Adrenal gland (tissue), 5 donors: ENCODE data around the gene ZNF345.
A peak's percentile ranks its signal among the peaks of the same experiment; 100 is the strongest.

Source experiments
- POLR2A ChIP-seq, 2 donors: fragments of 450-650 bp; IDR thresholded peaks; one replicate each; pipeline ENCODE4 v1.6.1; 2017; ENCODE audit warnings: antibody characterized with exemption in 2 of 2, mild to moderate bottlenecking in 2 of 2, moderate library complexity in 1 of 2
- TF ChIP-seq, protein P1 (sequence below), 6 experiments: fragments of 450-650 bp in 4 of 6; fragments of 200-600 bp in 2 of 6; sonication (generic) in 1 of 6; IDR thresholded peaks; 1 replicate in 5 of 6; 2 replicates in 1 of 6; pipeline versions ENCODE4 v1.5.1 to v1.8.0; 2016 to 2021; ENCODE audit warnings: antibody characterized with exemption in 6 of 6, mild to moderate bottlenecking in 2 of 6, moderate library complexity in 1 of 6
- donor health status: DM: no; HTN: no; CAD: no.

DNA sequence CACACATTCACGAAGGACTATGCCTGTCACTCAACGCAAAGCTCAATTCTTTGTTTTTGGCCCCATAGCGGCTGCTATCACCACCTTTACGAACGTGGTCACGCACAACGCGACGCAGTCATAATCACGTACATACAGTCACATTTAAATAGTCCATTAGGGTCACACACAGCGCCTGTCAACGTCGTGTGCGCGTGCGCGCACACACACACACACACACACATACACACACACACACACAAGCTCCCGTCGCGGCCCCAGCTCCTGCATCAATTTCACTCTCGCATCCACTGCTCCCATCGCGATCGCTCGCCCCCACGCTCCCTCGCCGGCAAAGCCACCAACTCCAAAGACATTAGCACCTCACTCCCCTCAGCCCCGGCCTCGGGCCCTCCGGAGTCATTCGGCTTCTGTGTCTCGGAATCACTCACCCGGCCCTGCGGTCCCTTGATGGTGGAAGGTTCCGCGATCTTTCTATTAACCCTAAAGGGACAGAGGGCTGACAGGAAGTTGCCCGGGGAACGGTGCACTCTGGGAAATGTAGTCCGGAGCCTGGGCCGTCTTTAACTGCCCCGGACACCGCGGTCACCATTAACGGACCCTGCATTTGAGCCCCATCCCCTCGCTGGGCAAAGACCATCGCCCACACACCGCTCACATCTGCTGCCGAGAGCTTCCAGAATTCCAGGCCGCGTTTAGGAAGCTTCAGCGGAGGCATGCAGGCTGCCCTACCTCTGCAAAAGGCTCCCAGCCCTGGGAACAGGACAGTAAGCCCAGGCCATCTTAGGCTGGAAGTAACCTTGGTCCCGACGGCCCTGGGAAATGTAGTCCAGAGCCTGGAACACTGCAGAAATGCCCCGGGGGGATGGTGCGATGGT, 12.5 kb upstream of the ZNF345 start, which contains the start of gene ZNF790:
- TF ChIP-seq, protein P1, sequence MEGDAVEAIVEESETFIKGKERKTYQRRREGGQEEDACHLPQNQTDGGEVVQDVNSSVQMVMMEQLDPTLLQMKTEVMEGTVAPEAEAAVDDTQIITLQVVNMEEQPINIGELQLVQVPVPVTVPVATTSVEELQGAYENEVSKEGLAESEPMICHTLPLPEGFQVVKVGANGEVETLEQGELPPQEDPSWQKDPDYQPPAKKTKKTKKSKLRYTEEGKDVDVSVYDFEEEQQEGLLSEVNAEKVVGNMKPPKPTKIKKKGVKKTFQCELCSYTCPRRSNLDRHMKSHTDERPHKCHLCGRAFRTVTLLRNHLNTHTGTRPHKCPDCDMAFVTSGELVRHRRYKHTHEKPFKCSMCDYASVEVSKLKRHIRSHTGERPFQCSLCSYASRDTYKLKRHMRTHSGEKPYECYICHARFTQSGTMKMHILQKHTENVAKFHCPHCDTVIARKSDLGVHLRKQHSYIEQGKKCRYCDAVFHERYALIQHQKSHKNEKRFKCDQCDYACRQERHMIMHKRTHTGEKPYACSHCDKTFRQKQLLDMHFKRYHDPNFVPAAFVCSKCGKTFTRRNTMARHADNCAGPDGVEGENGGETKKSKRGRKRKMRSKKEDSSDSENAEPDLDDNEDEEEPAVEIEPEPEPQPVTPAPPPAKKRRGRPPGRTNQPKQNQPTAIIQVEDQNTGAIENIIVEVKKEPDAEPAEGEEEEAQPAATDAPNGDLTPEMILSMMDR (IDR thresholded peaks at IDR 0.05) = no peak
- peak; percentile 8 to 63 for TF ChIP-seq POLR2A (IDR thresholded peaks at IDR 0.05)
